GM19467 (cell line): ENCODE results near the gene ALK.
"Not testable (repeated sequence)": the region's sequence is repeated elsewhere in the genome, so short reads cannot be mapped to it uniquely, and the experiment has no call there.

Source experiments
- ATAC-seq: cut with Tn5 transposase; IDR thresholded peaks from one replicate; pipeline ENCODE4 v1.9.1; 2021; ENCODE audit warnings: mild to moderate bottlenecking, moderate library complexity; ENCODE audit not compliant: unreplicated experiment

Gene ALK

DNA sequence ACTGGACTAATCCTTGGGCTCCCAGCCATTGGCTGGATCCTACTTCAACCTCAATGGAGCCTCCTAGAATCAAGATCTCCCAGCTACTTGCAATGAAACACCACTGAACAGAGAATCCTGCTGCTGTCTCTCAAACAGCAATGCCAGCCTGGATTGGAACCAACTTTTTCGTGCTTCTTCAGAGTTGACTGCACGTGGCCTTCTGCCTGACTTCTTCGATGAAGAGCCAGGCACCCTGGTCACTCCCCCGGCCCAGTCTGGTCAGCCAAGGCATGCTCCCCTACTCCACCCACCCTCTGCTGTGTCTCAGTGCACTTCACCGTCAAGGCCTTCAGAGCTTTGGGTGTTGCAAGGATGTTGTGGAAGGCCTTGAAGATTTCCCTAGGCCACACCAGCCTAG is 657.5 kb downstream of the ALK start:
- ATAC-seq = no peak

DNA sequence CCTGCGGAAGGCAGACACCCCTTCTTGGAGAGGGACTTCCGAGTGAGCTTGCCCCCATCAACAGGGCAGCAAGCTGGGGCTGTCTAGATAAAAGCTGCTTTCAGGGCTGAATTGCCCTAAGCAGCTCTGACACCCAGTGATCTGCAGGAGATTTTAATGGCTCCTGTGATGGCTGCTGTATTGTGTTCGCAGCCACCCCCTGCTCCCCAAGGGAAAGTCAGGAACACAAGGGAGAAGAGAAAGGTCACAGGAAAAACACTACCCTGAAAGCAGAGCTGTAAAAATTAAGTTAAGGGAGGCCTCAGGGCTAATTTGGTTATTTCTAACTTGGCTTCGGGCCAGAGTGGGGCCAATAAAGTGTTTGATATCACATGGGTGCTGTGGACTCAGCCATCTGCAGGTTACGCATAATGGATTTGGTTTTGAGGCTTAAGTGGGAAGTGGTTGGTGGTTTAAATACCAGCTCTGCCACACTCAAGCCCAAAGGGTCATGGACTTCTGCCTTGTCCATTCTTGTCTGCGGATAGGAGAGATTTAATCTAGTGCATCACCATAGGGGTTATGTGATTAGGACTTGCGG is 658.6 kb downstream of the ALK start:
- ATAC-seq = no peak

DNA sequence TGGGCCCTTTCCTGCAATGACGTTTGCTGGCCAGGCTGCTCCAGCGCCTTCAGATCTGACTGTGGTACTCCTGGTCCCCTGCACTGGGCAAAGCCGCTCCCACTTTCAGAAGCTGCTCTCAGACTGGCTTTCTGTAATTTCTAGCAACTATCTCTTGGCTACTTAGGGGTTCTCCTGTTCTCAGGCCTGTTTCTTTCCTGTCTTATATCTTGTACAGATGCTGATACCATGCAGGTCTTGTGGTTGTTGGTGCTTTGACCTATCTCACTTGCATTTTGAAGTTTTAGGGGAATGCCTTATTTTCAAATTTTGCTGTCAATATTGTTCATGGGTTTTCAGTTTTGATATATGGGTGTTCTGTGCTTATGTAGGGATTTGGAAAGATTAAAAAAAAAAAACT is 660.4 kb downstream of the ALK start:
- ATAC-seq = no peak

DNA sequence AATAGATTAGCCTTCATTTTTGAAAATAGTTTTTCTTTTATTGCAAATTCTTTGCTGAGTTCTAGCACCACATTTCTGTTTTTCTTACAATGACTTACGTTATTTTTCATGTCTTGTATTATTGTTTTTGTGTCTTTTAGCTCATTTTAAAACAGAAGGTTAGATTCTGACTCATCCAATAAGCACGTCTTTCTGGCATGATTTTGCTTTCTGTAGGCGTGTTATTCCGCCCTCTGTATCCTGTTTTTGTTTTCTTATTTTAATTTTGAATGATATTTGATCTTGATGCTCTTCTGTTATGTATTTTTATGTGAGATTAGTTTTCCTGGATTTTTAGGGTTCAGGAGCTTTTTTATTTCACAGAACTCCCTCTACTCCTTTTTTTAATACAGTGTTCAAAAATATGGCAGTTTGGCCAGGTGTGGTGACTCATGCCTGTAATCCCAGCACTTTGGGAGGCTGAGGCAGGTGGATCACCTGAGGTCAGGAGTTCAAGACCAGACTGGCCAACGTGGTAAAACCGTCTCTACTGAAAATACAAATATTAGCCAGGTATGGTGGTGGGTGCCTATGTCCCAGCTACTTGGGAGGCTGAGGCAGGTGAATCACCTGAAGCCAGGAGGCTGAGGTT is 661.1 kb downstream of the ALK start:
- ATAC-seq = no peak

DNA sequence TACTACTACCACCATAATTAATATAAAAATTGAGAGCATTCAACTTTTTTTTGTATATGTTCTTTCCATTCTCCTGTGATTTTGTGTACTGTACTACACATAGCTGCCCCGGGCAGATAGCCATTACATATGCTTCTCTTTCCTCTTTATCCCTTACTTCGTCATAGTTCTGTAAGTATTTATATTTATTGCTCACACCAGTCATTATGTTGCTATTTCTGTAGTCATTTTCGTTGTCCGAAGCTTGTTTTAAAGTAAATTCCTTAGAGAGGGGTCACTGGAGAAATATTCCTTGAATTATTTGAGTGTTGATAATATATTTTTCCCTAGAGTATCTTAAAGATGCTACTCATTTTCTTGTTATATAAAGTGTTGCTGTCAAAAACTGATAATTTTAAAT is 662.2 kb downstream of the ALK start:
- no peak for ATAC-seq

DNA sequence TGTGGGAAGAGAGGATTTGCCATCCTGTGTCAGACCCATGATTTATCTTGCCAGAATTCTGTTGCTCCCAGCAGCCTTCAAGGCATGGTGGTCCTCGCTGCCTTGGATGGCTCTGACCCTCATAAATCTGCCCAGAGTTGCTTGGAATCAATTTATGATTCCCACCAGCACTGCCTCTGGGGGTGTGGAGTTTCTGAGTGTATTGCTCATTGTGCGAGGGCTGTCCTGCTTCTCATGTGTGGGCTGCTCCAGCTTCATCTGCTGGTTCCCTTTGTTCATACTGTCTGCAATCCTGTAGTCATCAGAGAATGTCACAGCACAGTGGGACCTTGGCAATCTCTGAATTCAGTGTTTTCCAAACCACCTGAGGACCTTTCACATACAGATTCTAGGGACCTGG is 666.4 kb downstream of the ALK start:
- no peak for ATAC-seq

DNA sequence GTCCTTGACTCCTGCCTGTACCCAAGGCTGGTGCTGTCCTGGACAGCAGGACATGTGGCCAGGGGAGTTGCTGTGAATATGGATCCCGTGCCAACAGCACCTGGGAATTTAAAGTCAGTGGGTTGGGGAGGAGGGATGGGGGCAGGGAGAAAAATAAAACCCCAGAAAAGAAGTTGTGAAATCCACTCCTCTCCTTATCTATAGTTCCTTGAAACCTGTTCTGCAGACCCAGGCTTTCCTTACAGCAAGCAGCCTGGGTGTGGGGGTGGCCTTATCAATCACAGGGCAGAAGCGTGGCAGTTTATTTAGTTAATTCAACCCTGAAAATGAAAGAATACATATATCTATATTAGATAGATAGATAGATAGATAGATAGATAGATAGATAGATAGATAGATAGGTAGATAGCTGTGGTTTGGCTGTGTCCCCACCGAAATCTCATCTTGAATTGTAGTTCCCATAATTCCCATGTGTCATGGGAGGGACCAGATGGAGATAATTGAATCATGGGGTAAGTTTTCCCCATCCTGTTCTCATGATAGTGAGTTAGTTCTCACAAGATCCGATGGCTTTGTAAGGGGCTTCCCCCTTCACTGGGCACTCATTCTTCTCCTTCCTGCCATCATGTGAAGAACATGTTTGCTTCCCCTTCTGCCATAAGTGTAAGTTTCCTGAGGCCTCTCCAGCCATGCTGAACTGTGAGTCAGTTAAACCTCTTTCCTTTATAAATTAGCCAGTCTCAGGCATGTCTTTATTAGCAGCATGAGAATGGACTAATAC is 667.7 kb downstream of the ALK start:
- ATAC-seq = not testable (repeated sequence)

DNA sequence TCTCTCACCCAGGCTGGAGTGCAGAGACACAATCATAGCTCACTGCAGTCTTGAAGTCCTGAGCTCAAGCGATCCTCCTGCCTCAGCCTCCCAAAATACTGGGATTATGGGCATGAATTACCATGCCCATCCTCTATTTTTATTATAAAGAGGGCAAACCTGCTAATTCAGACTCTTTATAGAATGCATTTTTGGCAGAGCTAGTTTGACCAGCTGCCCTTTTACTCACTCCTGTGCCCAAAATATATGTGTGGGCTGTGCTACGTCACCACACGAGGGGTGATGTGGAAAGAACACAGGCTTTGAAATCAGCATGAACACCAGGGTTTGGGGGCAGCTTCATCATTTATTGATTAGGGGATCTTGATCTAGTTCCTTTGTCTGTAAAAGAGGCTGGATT is 668.4 kb downstream of the ALK start:
- ATAC-seq = no peak

DNA sequence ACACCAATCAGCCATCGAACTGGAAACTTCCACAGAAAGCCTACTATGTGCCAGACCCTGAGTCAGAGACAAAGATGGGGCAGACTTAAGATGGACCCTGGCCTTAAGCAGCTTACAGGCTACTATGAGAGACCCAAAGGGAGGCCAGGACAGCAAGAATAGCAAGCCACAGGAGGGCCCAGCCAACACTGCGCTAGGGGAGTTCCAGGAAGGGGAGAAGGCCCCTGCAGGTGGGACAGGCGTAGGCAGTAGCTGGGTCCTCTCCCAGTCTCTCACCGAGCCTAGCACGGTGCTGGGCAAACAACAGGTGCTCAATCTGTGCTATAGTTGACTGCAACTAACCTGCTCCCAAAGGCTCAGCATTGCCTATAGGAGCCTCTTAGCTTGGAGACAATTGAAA is 670.0 kb downstream of the ALK start:
- ATAC-seq = no peak

DNA sequence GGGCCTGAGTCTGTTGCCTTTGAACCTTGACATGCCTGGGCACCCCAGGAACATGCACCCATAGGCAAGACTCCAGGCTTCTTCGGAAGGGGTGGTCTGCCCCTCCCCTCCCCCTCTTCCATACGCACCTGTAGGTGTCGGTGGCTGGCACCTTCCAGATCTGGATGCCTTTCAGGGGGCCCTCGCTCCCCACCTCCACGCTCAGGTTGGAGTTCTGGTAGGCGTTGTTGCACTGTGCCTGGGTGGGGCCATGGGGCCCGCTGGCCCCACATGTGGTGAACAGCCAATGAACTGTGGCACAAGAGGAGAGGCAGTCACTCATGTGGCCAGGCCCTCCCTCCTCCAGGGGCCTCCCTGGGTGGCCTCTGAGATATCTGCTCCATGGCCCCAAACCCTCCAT is 670.4 kb downstream of the ALK start:
- ATAC-seq = no peak

DNA sequence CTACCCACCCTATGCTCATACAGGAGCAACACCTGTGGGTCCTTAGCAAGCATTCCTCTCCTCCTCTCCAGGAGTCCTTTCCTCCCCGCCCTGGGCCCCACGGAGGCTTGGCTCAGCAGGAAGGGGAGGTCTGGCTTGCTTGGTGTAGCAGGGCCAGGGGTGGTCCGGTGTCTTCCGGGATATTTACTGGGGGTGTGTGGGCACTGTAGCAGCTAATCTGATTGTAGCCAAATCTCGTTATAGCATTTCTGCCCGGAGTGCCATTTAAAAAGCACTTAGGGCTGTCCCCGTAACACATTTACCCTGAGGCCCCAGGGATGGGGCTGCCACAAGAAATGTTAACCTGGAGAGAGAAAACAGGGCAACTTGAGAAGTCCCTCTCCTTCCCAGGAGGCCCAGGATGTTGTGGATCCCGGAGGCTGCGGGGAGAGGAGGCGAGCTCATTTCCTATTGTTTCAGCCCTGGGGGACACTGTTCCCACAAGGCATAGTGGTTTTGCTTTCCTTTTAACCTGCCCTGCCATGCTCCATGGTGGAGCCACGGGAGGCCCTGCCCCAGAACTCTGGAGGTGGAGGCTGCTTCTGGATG is 671.6 kb downstream of the ALK start:
- ATAC-seq = no peak

DNA sequence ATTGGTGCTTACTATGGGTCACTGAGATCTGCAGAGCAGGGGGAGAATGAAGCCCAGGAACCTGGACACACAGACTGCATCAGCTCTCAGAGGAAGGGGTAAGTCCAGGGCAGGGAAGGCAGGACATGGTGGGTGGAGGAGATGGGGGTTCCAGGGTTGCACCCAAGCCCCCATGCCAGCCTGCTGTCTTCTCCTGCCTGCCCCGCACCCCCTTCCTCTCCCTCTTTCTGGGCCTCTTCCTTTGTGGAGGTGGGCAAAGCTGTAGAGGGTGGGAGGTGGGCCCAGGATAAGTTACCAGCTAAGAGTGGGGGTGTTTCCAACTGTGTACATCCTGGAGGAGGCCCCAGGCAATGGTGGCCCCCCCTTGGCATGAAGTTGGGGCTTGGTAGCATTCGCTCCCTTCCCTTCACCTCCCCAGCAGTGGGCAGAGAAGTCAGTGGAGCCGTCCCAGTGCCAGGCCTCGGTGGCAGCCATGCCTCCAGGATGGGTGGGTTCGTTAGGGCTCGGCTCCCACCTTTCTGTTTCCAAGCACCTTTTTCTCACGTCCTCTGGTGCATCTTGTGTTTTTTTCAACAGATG is 674.0 kb downstream of the ALK start:
- ATAC-seq = no peak

DNA sequence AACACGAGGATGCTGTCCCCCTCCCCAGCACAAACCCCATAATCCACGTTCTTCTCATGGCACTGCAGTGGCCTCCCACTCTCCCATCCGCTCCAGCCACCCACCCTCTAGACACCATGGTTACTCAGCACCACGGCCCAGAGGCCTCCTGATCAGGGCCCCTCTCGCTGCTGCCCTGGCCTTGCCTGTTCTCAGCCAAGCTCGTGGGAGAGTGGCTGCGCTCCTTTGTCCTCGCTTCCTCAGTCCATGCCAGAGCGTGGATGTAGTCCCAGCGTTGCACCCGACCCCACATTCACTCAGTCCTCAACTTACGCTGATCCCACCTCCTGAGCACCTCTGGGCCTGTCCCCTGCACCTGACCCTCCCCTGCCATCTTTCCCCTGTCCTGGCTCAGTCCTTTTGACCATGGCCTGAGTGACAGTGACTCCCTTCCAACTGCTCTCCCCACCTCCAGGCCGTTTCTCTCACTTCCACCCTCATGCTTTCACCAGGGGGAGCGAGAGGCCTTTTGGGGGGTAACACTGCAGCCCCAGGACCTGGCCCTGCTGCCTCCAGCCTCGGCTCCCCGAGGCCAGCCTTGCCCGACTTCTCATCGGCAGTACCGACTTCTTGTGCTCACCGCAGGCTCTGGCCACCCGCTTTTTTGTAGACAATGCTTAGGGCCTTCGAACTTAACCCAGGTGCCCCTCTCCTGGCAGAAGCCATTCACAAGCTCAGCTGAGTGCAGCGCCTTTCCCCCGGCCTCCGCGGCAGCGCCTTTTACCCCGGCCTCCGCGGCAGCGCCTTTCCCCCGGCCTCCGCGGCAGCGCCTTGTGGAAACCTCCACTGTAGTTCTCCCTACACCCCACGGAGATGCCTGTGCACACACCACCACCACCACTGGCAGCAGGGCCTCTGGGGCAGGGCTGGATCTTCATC is 674.7 kb downstream of the ALK start:
- no peak for ATAC-seq

DNA sequence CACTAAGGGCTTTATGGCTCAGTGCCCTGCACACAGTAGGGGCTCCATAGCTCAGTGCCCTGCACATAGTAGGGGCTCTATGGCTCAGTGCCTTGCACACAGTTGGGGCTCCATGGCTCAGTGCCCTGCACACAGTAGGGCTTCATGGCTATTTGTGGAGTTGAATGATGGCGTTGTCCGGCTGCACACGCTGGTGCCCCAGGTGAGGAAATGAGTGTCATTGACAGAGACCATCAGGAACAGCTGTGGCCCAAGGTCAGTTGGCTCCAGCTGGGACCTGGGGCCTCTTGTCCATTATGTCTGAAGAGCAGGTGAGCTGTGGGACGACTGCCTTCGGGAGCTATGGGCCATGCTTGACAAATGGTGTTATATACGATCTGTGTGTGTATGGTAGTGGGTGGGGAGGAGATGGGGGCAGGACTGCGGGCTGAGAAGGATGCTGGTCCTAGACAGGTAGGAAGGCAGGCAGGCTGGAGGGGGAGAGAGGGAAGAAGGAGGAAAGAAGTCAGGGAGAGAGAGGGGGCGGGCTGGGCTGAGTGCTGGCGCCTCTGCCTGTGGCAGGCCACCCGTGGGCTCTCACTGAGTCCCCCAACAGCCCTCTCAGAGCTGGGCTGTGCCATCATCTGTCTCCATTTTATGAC is 675.5 kb downstream of the ALK start:
- no peak for ATAC-seq

DNA sequence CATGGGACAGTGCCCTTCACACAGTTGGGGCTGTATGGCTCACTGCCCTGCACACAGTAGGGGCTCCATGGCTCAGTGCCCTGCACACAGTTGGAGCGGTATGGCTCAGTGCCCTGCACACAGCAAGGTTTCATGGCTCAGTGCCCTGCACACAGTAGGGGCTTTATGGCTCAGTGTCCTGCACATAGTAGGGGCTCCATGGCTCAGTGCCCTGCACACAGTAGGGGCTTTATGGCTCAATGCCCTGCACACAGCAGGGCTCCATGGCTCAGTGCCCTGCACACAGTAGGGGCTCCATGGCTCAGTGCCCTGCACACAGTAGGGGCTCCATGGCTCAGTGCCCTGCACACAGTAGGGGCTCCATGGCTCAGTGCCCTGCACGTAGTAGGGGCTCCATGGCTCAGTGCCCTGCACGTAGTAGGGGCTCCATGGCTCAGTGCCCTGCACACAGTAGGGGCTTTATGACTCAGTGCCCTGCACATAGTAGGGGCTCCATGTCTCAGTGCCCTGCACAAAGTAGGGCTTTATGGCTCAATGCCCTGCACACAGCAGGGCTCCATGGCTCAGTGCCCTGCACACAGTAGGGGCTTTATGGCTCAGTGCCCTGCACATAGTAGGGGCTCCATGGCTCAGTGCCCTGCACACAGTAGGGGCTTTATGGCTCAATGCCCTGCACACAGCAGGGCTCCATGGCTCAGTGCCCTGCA is 676.2 kb downstream of the ALK start:
- not testable (repeated sequence) for ATAC-seq

DNA sequence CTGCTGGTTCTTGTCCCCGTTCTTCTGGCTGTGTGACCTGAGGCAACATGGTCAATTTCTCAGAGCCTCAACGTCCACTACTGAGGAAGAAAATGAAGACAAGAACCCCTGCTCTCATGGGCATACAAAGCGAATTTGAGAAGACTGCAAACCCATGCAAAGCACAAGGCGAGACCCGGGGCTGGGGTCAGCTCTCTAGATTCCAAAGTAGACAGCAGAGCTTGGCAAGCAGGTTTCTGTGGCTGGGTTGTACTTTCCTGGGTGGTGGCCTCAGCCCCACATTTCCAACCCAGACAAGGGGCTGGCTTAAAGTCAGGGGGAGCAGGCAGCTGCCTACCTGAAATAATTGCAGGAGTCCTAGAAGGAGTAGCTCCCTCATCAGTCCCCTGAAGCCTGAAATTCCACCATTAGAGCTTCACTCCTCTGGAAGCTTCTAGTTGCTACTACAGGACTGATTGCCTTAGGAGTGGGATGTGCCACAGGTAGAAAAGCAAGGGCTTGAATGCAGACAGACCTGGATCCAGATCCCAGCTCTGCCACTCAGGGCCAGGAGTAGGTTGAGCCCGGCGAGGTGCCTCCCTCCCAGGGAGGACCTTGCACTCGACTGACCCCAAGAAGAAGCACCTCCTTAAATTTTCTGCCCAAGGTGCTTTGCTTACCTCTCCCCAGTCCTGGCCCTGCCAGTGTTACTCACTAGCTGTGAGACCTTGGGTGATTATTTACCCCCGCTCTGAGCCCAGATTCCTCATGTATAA is 678.6 kb downstream of the ALK start:
- no peak for ATAC-seq

DNA sequence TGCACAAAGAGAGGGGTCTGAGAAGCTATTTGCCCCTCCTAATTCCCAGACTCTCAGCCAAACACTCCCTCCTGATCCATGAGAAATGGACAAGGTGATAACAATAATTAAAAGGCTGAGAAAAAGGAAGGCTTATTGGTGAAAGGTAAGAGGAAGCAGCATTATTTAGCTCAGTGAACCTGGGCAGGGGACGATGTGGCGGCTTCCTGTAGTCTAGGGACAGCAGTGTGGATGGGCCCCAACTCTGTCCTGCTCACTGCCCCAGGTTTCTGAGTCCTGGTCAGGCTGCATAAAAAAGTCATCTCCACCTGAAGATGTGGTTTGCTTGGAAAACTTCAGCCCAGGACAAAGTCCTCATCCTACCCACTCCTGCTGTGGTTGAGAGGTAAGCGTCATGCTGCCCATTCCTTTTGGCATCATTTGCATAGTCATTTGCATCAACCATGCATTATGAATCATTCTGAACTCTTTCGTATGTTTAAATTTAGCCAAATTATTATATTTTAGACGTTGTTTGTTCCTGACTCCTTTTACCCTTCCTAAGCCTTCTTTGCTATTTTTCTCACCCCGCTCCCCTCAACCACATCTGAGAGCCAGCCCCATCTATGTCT is 679.3 kb downstream of the ALK start:
- ATAC-seq = no peak

DNA sequence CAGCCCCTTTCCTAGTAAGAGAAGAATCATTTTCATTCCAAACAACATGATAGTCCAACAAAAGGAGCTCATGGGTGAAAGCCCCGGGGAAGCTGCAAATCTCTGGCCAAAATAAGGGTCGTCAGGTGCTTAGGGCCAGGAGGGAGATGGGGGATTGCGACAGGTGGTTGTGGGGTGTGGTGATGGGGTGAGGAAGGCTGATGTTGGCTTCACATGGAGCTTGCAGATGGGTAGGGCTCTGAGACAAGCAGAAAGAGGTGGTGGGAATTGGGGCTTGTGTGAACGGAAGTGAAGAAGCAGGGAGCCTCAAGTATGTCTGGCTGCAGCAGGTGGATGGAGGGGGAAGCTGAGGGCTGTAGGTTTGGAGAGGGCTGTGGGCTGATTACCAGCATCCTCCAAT is 680.0 kb downstream of the ALK start:
- no peak for ATAC-seq
